PFSK-1 (cell line): ENCODE data around the gene CDC37L1.

Experiments used
- FOXP2 ChIP-seq: optimal IDR thresholded peaks from 2 replicates; pipeline ENCODE3; 2011; ENCODE audit warnings: borderline replicate concordance, control low read depth, inconsistent platforms; ENCODE audit not compliant: insufficient read depth; ENCODE audit errors: extremely low read length, extremely low read depth
- POLR2AphosphoS5 ChIP-seq: IDR thresholded peaks from 2 replicates; pipeline ENCODE4 v1.6.1; 2012; ENCODE audit warnings: low read depth, mild to moderate bottlenecking, control low read depth, low read length, moderate library complexity
- SIN3A ChIP-seq: IDR thresholded peaks from 2 replicates; pipeline ENCODE4 v1.6.1; 2012; ENCODE audit warnings: mild to moderate bottlenecking, low read length, moderate library complexity, borderline replicate concordance; ENCODE audit not compliant: insufficient read depth
- TAF1 ChIP-seq: IDR thresholded peaks from 2 replicates; pipeline ENCODE4 v1.6.1; 2012; ENCODE audit warnings: low read length, control low read depth, borderline replicate concordance; ENCODE audit not compliant: insufficient read depth
- TF ChIP-seq, protein P1 (sequence below), 2 experiments: IDR thresholded peaks; 2 replicates each; pipeline versions ENCODE4 v1.6.1 to v1.8.0; 2011 to 2012; ENCODE audit warnings: low read depth in 2 of 2, low read length in 2 of 2, control low read depth in 1 of 2, inconsistent platforms in 1 of 2, mild to moderate bottlenecking in 1 of 2, moderate library complexity in 1 of 2; ENCODE audit not compliant: insufficient read depth in 1 of 2

- TF ChIP-seq TAF1, result no peak
- TF ChIP-seq POLR2AphosphoS5, result no peak
- TF ChIP-seq SIN3A, result no peak
- TF ChIP-seq, protein P1, sequence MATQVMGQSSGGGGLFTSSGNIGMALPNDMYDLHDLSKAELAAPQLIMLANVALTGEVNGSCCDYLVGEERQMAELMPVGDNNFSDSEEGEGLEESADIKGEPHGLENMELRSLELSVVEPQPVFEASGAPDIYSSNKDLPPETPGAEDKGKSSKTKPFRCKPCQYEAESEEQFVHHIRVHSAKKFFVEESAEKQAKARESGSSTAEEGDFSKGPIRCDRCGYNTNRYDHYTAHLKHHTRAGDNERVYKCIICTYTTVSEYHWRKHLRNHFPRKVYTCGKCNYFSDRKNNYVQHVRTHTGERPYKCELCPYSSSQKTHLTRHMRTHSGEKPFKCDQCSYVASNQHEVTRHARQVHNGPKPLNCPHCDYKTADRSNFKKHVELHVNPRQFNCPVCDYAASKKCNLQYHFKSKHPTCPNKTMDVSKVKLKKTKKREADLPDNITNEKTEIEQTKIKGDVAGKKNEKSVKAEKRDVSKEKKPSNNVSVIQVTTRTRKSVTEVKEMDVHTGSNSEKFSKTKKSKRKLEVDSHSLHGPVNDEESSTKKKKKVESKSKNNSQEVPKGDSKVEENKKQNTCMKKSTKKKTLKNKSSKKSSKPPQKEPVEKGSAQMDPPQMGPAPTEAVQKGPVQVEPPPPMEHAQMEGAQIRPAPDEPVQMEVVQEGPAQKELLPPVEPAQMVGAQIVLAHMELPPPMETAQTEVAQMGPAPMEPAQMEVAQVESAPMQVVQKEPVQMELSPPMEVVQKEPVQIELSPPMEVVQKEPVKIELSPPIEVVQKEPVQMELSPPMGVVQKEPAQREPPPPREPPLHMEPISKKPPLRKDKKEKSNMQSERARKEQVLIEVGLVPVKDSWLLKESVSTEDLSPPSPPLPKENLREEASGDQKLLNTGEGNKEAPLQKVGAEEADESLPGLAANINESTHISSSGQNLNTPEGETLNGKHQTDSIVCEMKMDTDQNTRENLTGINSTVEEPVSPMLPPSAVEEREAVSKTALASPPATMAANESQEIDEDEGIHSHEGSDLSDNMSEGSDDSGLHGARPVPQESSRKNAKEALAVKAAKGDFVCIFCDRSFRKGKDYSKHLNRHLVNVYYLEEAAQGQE (IDR thresholded peaks at IDR 0.05; ENCODE audit: insufficient read depth in 1 of 2, low read depth in 2 of 2, low read length in 2 of 2), result no peak
- no peak for TF ChIP-seq FOXP2
Observed at GRCh38 chr9:4704129-4704528, 24.8 kb downstream of the CDC37L1 start.
